Suprapubic skin (tissue), 4 donors: ENCODE measurements around the gene CCBE1. TPM values are rescaled to one million over a fixed set of nuclear protein-coding genes. Genes with fewer than 3 reads are reported as not detected.

Experiments
- DNase-seq, 2 donors: peaks; one replicate each; pipeline ENCODE4 v3.0.0-alpha.2; 2019; ENCODE audit warnings: low spot score in 2 of 2
- H3K27ac ChIP-seq: fragments of 200-600 bp; sonication (generic); one replicate; pipeline ENCODE4 v1.5.1; 2019
- H3K27me3 ChIP-seq: fragments of 200-600 bp; sonication (generic); one replicate; pipeline ENCODE4 v1.5.1; 2019
- H3K36me3 ChIP-seq: fragments of 200-600 bp; sonication (generic); one replicate; pipeline ENCODE4 v1.5.1; 2019
- H3K4me1 ChIP-seq: fragments of 200-600 bp; sonication (generic); one replicate; pipeline ENCODE4 v1.5.1; 2019
- H3K4me3 ChIP-seq: fragments of 200-600 bp; sonication (generic); one replicate; pipeline ENCODE4 v1.5.1; 2019; ENCODE audit warnings: mild to moderate bottlenecking
- H3K9me3 ChIP-seq: fragments of 200-600 bp; sonication (generic); one replicate; pipeline ENCODE4 v1.5.1; 2019
- CTCF ChIP-seq, 2 donors: fragments of 200-600 bp in 1 of 2; fragments of 450-650 bp in 1 of 2; sonication (generic) in 1 of 2; IDR thresholded peaks; one replicate each; pipeline ENCODE4 v1.5.1; 2016 to 2019; ENCODE audit warnings: antibody characterized with exemption in 2 of 2, mild to moderate bottlenecking in 1 of 2, moderate library complexity in 1 of 2
- EP300 ChIP-seq: sonication (generic); formaldehyde crosslinking; IDR thresholded peaks from one replicate; pipeline ENCODE4 v1.6.1; 2017; ENCODE audit warnings: antibody characterized with exemption
- POLR2A ChIP-seq, 2 donors: fragments of 450-650 bp; IDR thresholded peaks; one replicate each; pipeline ENCODE4 v1.6.1; 2017; ENCODE audit warnings: antibody characterized with exemption in 2 of 2, mild to moderate bottlenecking in 2 of 2, moderate library complexity in 2 of 2
- POLR2AphosphoS5 ChIP-seq, 3 donors: sonication (generic); formaldehyde crosslinking; IDR thresholded peaks; one replicate each; pipeline ENCODE4 v1.6.1; 2017; ENCODE audit warnings: antibody characterized with exemption in 3 of 3
- WGBS: methylation state at CpG from one replicate; pipeline ENCODE4 v1.1.5; 2018; 5-methylcytosine and 5-hydroxymethylcytosine counted together
- total RNA-seq, 4 donors: library from RNA; depleted of rRNA; stranded (reverse); fragments of >200 nt; gene quantifications; one replicate each; pipeline ENCODE4 v1.1.0, GENCODE V29; 2016

CCBE1 gene
- total RNA-seq, 4 donors from 2014 or later = 0.81 to 3.7 (median 1.7) TPM

- H3K4me1 ChIP-seq = no peaks in the 10 kb centered on the region
- H3K27me3 ChIP-seq = no peaks in the 10 kb centered on the region
- no peak overlapping the region for H3K4me3 ChIP-seq
- H3K9me3 ChIP-seq = no peaks in the 10 kb centered on the region
- H3K27ac ChIP-seq = no peak overlapping the region
- TF ChIP-seq CTCF (IDR thresholded peaks at IDR 0.05) (no peak), POLR2A (IDR thresholded peaks at IDR 0.05) (no peak), EP300 (no peak), POLR2AphosphoS5 (IDR thresholded peaks at IDR 0.05) (no peak)
- no peaks in the 10 kb centered on the region for H3K36me3 ChIP-seq
- no peak for DNase-seq
- WGBS = 79% methylated on average over 8 of the region's 8 CpGs
Measured at GRCh38 chr18:59660786-59661743, 36.2 kb downstream of the CCBE1 start.

- H3K4me1 ChIP-seq = no peaks in the 10 kb centered on the region
- H3K27ac ChIP-seq = no peak overlapping the region
- H3K36me3 ChIP-seq = no peaks in the 10 kb centered on the region
Measured at GRCh38 chr18:59660366-59660765, 36.9 kb downstream of the CCBE1 start.

GRCh38 chr18:59659508-59660170 lies 37.6 kb downstream of the CCBE1 start:
- H3K4me3 ChIP-seq = peak overlapping the region; percentile 17
- no peaks in the 10 kb centered on the region for H3K27me3 ChIP-seq
- no peaks in the 10 kb centered on the region for H3K9me3 ChIP-seq
- no peaks in the 10 kb centered on the region for H3K36me3 ChIP-seq
- DNase-seq = no peak
- no peaks in the 10 kb centered on the region for H3K4me1 ChIP-seq
- no peak overlapping the region for H3K27ac ChIP-seq
- 60% methylated on average over 13 of the region's 14 CpGs for WGBS
- TF ChIP-seq POLR2AphosphoS5 (IDR thresholded peaks at IDR 0.05) (no peak), EP300 (no peak), CTCF (IDR thresholded peaks at IDR 0.05) (no peak), POLR2A (IDR thresholded peaks at IDR 0.05) (no peak)

More at GRCh38 chr18:59660366-59660765, 36.9 kb downstream of the CCBE1 start:
- TF ChIP-seq POLR2AphosphoS5 (IDR thresholded peaks at IDR 0.05) (no peak), POLR2A (IDR thresholded peaks at IDR 0.05) (no peak), EP300 (no peak), CTCF (IDR thresholded peaks at IDR 0.05) (no peak)
- Histone ChIP-seq H3K4me3 (peak overlapping the region; percentile 17), H3K9me3 (no peaks in the 10 kb centered on the region), H3K27me3 (no peaks in the 10 kb centered on the region)
- DNase-seq = no peak
- WGBS = 68% methylated on average over 4 of the region's 4 CpGs

GRCh38 chr18:59658941-59659340 lies 38.3 kb downstream of the CCBE1 start:
- no peaks in the 10 kb centered on the region for H3K9me3 ChIP-seq
- H3K4me1 ChIP-seq = no peaks in the 10 kb centered on the region
- H3K27me3 ChIP-seq = no peaks in the 10 kb centered on the region
- no peak for TF ChIP-seq POLR2A (IDR thresholded peaks at IDR 0.05)
- no peak for TF ChIP-seq CTCF (IDR thresholded peaks at IDR 0.05)
- no peak for TF ChIP-seq POLR2AphosphoS5 (IDR thresholded peaks at IDR 0.05)
- no peak for TF ChIP-seq EP300
- no peak overlapping the region for H3K27ac ChIP-seq
- 63% methylated on average over 7 of the region's 7 CpGs for WGBS
- H3K36me3 ChIP-seq = no peaks in the 10 kb centered on the region
- H3K4me3 ChIP-seq = no peak overlapping the region
- DNase-seq = no peak

- Histone ChIP-seq H3K27ac (no peak overlapping the region), H3K9me3 (no peaks in the 10 kb centered on the region), H3K4me3 (no peak overlapping the region), H3K27me3 (no peaks in the 10 kb centered on the region), H3K4me1 (no peaks in the 10 kb centered on the region), H3K36me3 (no peaks in the 10 kb centered on the region)
- DNase-seq = no peak
- WGBS = 92% methylated on average over 5 of the region's 5 CpGs
- TF ChIP-seq POLR2A (IDR thresholded peaks at IDR 0.05) (no peak), POLR2AphosphoS5 (IDR thresholded peaks at IDR 0.05) (no peak), CTCF (IDR thresholded peaks at IDR 0.05) (no peak), EP300 (no peak)
Measured at GRCh38 chr18:59657012-59657411, 40.2 kb downstream of the CCBE1 start.
